K562 (cell line): ENCODE data around the gene PALM3. TPM values are rescaled to one million over a fixed set of nuclear protein-coding genes. Genes with fewer than 3 reads are reported as not detected.
A peak's percentile ranks its signal among the peaks of the same experiment; 100 is the strongest.

Experiments
- ADNP ChIP-seq: fragments of 200-800 bp; sonication (Bioruptor generic); IDR thresholded peaks from 2 replicates; pipeline ENCODE4 v1.6.1; 2016; ENCODE audit warnings: missing genetic modification characterization, missing compliant biosample characterization
- BCOR ChIP-seq: fragments of 450-650 bp; IDR thresholded peaks from 2 replicates; pipeline ENCODE4 v1.6.1; 2016
- BHLHE40 ChIP-seq: IDR thresholded peaks from 2 replicates; pipeline ENCODE4 v1.6.1; 2011; ENCODE audit warnings: low read length, improper control_type of control experiment
- CBFB ChIP-seq: sonication (generic); formaldehyde crosslinking; IDR thresholded peaks from 2 replicates; pipeline ENCODE4 v1.4.0; 2020; ENCODE audit warnings: mild to moderate bottlenecking, missing genetic modification reagents
- CCNT2 ChIP-seq: IDR thresholded peaks from 2 replicates; pipeline ENCODE4 v1.6.1; 2011; ENCODE audit warnings: borderline replicate concordance, low read depth, mild to moderate bottlenecking, moderate library complexity, mixed read lengths, low read length; ENCODE audit not compliant: insufficient read length; ENCODE audit errors: extremely low read depth
- ELF1 ChIP-seq: fragments of 200-800 bp; sonication (Bioruptor generic); IDR thresholded peaks from 2 replicates; pipeline ENCODE4 v1.6.1; 2016; ENCODE audit warnings: missing genetic modification characterization, missing compliant biosample characterization
- ESRRA ChIP-seq: fragments of 450-650 bp; IDR thresholded peaks from 2 replicates; pipeline ENCODE4 v1.6.1; 2014; ENCODE audit warnings: low read depth, mild to moderate bottlenecking, moderate library complexity, borderline replicate concordance
- GTF2E2 ChIP-seq: fragments of 200-800 bp; sonication (Bioruptor generic); IDR thresholded peaks from 2 replicates; pipeline ENCODE4 v1.6.1; 2016; ENCODE audit warnings: missing genetic modification characterization, missing compliant biosample characterization
- KLF10 ChIP-seq: fragments of 250-450 bp; sonication (Bioruptor Pico); IDR thresholded peaks from 2 replicates; pipeline ENCODE4 v1.6.1; 2021; ENCODE audit warnings: matching md5 sums
- NBN ChIP-seq: fragments of 450-650 bp; IDR thresholded peaks from 2 replicates; pipeline ENCODE4 v1.6.1; 2016; ENCODE audit warnings: low read depth, mild to moderate bottlenecking
- PPARD ChIP-seq: fragments of 250-450 bp; sonication (Bioruptor Pico); IDR thresholded peaks from 2 replicates; pipeline ENCODE4 v1.8.0; 2022; ENCODE audit warnings: inconsistent platforms, mild to moderate bottlenecking, moderate library complexity
- RB1 ChIP-seq: fragments of 450-650 bp; IDR thresholded peaks from 2 replicates; pipeline ENCODE4 v1.6.1; 2017; ENCODE audit warnings: low read depth, mild to moderate bottlenecking
- RCOR1 ChIP-seq, 2 experiments: IDR thresholded peaks; 2 replicates each; pipeline ENCODE4 v1.6.1; 2012; ENCODE audit warnings: low read depth in 2 of 2, low read length in 2 of 2, borderline replicate concordance in 1 of 2, improper control_type of control experiment in 1 of 2
- SMARCA5 ChIP-seq: fragments of 450-650 bp; IDR thresholded peaks from 2 replicates; pipeline ENCODE4 v1.6.1; 2016
- SMC3 ChIP-seq: conservative IDR thresholded peaks from 2 replicates; pipeline ENCODE4 v1.6.1; 2011; ENCODE audit warnings: low read depth, low read length, improper control_type of control experiment; ENCODE audit not compliant: insufficient read depth
- SOX6 ChIP-seq: fragments of 450-650 bp; IDR thresholded peaks from 2 replicates; pipeline ENCODE4 v1.6.1; 2014; ENCODE audit warnings: mild to moderate bottlenecking
- SRSF7 ChIP-seq: fragments of 200-400 bp; formaldehyde crosslinking; optimal IDR thresholded peaks from 2 replicates; pipeline ENCODE3; 2017; ENCODE audit warnings: mild to moderate bottlenecking, low read depth, low read length
- THRAP3 ChIP-seq: fragments of 450-650 bp; IDR thresholded peaks from 2 replicates; pipeline ENCODE4 v1.6.1; 2016; ENCODE audit warnings: mild to moderate bottlenecking, inconsistent platforms, borderline replicate concordance
- ZNF24 ChIP-seq: fragments of 450-650 bp; IDR thresholded peaks from 2 replicates; pipeline ENCODE4 v1.6.1; 2016
- ZNF75A ChIP-seq: fragments of 450-650 bp; formaldehyde crosslinking; IDR thresholded peaks from 2 replicates; pipeline ENCODE4 v1.4.0; 2020; ENCODE audit warnings: mild to moderate bottlenecking
- ZNF766 ChIP-seq: fragments of 200-800 bp; sonication (Bioruptor generic); conservative IDR thresholded peaks from 2 replicates; pipeline ENCODE4 v1.6.1; 2016; ENCODE audit warnings: missing genetic modification characterization, missing compliant biosample characterization
- polyA plus RNA-seq, 8 experiments: library from polyadenylated mRNA; depleted of rRNA in 4 of 8; stranded (reverse) in 5 of 8; unstranded in 3 of 8; fragments of >200 nt; fragmentation: Nextera tagmentation in 2 of 8; fragmentation: Illumina TruSeq in 1 of 8; extraction: Ambion mirVana in 2 of 8; extraction: Trizol in 1 of 8; gene quantifications; 2 replicates each; pipeline versions ENCODE4 v1.2.1 to v1.2.3, GENCODE V29; 2011 to 2014; ENCODE audit warnings: inconsistent platforms in 1 of 8, missing spikeins in 1 of 8
- total RNA-seq, 7 experiments: library from RNA; depleted of rRNA in 6 of 7; stranded (reverse); fragments of >200 nt in 6 of 7; fragmentation: Illumina TruSeq in 2 of 7; extraction: Trizol in 2 of 7; gene quantifications; 2 replicates each; pipeline versions ENCODE4 v1.2.1 to v1.2.3, GENCODE V29; 2011 to 2021; ENCODE audit warnings: low replicate concordance in 1 of 7
- TF ChIP-seq, protein P1 (sequence below): fragments of 250-450 bp; sonication (Bioruptor Pico); IDR thresholded peaks from 2 replicates; pipeline ENCODE4 v1.4.0; 2020; ENCODE audit warnings: mild to moderate bottlenecking, moderate library complexity
- TF ChIP-seq, protein P2 (sequence below): sonication (generic); formaldehyde crosslinking; IDR thresholded peaks from 2 replicates; pipeline ENCODE4 v1.8.0; 2022; ENCODE audit warnings: missing genetic modification reagents, mild to moderate bottlenecking, moderate library complexity, borderline replicate concordance
- TF ChIP-seq, protein P3 (sequence below): sonication (generic); formaldehyde crosslinking; IDR thresholded peaks from 2 replicates; pipeline ENCODE4 v1.8.0; 2023; ENCODE audit warnings: mild to moderate bottlenecking, missing genetic modification reagents

The PALM3 gene
- total and polyA plus RNA-seq, 9 of the 15 experiments (the other 6 are each of a cell fraction or from before 2014, with no cell fraction given): 0.07 to 9.3 (median 3.3) TPM

DNA sequence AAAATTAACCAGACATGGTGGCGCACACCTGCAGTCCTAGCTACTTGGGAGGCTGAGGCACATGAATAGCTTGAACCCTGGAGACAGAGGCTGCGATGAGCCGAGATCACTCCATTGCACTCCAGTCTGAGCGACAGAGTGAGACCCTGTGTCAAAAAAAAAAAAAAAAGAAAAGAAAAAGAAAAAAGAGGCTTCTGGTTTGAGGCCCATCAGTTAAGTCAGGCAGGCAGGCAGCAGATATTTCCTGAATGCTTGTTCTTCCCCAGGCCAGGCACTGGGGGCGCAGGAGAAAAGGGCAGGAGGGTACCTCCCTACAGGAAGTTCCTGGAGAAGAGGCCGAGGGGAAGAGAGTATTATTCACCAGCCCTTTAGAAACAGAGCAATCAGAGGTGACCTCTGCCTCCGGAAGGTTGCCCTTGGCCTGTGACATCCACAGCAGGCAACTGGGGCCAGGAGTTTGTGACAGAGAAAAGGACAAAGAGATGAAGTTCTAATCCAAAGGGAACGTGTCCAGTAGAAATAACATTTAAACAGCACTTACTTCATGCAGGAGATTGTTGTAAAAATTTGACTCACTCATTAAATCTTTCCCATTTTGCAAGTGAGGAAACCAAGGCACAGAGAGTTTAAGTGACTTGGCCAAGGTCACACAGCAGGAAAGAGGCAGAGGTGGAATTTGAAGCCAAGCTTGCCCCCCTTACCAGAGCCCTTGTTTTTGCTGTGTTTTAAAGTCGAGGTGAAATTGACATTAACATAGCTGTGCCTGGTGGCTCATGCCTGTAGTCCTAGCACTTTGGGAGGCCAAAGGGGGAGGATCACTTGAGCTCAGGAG lies 38.3 kb downstream of the PALM3 start (continued):
- TF ChIP-seq, protein P1, sequence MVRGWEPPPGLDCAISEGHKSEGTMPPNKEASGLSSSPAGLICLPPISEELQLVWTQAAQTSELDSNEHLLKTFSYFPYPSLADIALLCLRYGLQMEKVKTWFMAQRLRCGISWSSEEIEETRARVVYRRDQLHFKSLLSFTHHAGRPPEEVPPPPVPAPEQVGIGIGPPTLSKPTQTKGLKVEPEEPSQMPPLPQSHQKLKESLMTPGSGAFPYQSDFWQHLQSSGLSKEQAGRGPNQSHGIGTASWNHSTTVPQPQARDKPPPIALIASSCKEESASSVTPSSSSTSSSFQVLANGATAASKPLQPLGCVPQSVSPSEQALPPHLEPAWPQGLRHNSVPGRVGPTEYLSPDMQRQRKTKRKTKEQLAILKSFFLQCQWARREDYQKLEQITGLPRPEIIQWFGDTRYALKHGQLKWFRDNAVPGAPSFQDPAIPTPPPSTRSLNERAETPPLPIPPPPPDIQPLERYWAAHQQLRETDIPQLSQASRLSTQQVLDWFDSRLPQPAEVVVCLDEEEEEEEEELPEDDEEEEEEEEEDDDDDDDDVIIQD (CRISPR knock-in tag): no peak
- TF ChIP-seq CCNT2 (no peak), ZNF766 (no peak), ADNP (tag) (peak; percentile 33), ZNF24 (0 out of 2 replicates have a peak, but pooled peaks have one; percentile 9), ZNF75A (no peak), PPARD (CRISPR knock-in tag) (no peak), SOX6 (no peak), SMARCA5 (peak; percentile 68; the same call in 1 of the 2 replicates), ESRRA (peak; percentile 98), THRAP3 (no peak), RB1 (no peak), BCOR (peak; percentile 96), SMC3 (no peak), RCOR1 (IDR thresholded peaks at IDR 0.05; ENCODE audit: borderline replicate concordance in 1 of 2, low read depth in 2 of 2, low read length in 2 of 2) (peak; percentile 20 to 58; a peak in 3 of 4 replicates), BHLHE40 (0 out of 2 replicates have a peak, but pooled peaks have one; percentile 17), SRSF7 (no peak), GTF2E2 (tag) (no peak), ELF1 (tag) (0 out of 2 replicates have a peak, but pooled peaks have one; percentile 39), NBN (no peak; the same call in 1 of the 2 replicates), CBFB (CRISPR knock-in tag) (no peak), KLF10 (CRISPR knock-in tag) (no peak)
- TF ChIP-seq, protein P2, sequence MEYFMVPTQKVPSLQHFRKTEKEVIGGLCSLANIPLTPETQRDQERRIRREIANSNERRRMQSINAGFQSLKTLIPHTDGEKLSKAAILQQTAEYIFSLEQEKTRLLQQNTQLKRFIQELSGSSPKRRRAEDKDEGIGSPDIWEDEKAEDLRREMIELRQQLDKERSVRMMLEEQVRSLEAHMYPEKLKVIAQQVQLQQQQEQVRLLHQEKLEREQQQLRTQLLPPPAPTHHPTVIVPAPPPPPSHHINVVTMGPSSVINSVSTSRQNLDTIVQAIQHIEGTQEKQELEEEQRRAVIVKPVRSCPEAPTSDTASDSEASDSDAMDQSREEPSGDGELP: no peak
- TF ChIP-seq, protein P3, sequence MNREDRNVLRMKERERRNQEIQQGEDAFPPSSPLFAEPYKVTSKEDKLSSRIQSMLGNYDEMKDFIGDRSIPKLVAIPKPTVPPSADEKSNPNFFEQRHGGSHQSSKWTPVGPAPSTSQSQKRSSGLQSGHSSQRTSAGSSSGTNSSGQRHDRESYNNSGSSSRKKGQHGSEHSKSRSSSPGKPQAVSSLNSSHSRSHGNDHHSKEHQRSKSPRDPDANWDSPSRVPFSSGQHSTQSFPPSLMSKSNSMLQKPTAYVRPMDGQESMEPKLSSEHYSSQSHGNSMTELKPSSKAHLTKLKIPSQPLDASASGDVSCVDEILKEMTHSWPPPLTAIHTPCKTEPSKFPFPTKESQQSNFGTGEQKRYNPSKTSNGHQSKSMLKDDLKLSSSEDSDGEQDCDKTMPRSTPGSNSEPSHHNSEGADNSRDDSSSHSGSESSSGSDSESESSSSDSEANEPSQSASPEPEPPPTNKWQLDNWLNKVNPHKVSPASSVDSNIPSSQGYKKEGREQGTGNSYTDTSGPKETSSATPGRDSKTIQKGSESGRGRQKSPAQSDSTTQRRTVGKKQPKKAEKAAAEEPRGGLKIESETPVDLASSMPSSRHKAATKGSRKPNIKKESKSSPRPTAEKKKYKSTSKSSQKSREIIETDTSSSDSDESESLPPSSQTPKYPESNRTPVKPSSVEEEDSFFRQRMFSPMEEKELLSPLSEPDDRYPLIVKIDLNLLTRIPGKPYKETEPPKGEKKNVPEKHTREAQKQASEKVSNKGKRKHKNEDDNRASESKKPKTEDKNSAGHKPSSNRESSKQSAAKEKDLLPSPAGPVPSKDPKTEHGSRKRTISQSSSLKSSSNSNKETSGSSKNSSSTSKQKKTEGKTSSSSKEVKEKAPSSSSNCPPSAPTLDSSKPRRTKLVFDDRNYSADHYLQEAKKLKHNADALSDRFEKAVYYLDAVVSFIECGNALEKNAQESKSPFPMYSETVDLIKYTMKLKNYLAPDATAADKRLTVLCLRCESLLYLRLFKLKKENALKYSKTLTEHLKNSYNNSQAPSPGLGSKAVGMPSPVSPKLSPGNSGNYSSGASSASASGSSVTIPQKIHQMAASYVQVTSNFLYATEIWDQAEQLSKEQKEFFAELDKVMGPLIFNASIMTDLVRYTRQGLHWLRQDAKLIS (CRISPR knock-in tag): no peak
